ENCODE measurements around the gene MMD.

Gene MMD

GRCh38 chr17:55343900-55344513 lies 77.6 kb downstream of the MMD start:
- H3K4me3 ChIP-seq (ENCODE audit: low read depth, low read length), result no peak overlapping the region

DNA sequence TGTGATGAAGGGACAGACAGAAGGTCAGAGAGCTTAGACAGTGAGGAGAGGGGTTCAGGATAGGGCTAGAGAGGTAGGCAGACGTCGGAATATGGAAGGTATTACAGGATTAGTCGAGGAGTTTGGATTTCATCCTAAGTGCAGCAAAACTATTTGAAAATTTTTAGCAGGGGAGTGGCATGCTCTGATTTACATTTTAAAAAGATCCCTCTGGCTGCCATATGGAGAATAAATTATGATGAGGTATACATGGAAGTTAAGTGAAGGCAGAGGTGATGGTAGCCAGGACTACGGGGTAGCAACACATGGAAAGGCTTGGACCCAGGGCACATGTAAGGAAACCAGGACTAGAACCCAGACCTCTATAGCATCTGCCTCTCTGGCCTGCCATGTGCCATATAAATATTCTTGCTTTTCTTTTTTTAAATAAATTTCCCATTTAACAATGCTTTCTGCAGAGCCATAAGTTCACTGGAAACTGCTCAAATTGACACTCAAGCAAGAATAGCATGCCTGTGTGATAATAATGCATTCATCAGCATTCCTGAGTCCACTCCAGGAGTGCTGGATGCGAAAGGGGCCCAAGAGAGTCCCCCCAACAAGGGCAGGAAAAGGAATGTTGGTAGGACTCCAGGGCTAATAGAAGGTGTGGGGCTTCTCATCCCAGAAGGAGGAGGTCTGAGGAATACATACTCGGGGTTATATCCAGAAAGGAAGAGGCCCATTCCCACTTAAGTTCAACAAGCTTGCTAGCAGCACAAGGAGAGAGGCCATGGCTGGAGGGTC lies 78.6 kb downstream of the MMD start:
- H3K4me2 ChIP-seq (ENCODE audit: low read length), result no peak overlapping the region
- H4K91ac ChIP-seq (ENCODE audit: low read depth, low read length), result no peak overlapping the region
- no peak overlapping the region for H2BK12ac ChIP-seq (ENCODE audit: low read length)
- H2AK5ac ChIP-seq (ENCODE audit: low read length), result no peak overlapping the region
- H3K27ac ChIP-seq (ENCODE audit: low read depth, low read length), result no peak overlapping the region
- H3K36me3 ChIP-seq (ENCODE audit: control insufficient read depth in 1 of 2, insufficient read depth in 2 of 2, low read length in 2 of 2), result no peaks in the 10 kb centered on the region
- H3K4me3 ChIP-seq (ENCODE audit: low read depth, low read length), result no peak overlapping the region
- peaks cover 5 to 7% of the 10 kb centered on the region in 2 experiments for H3K4me1 ChIP-seq (ENCODE audit: control insufficient read depth in 1 of 2, insufficient read depth in 2 of 2, low read length in 2 of 2)
- H4K12ac ChIP-seq (ENCODE audit: low read depth, low read length), result no peak overlapping the region
- H3K4ac ChIP-seq (ENCODE audit: low read depth, low read length), result no peak overlapping the region
- no peak overlapping the region for H2AFZ ChIP-seq (ENCODE audit: insufficient read depth, low read length, poor library complexity)
- no peak overlapping the region for H2BK5ac ChIP-seq (ENCODE audit: low read depth, low read length, poor library complexity)
- H3K27me3 ChIP-seq (ENCODE audit: insufficient read depth, low read length), result no peaks in the 10 kb centered on the region
- no peak overlapping the region for H3K9ac ChIP-seq (ENCODE audit: low read length)
- H3K18ac ChIP-seq (ENCODE audit: low read length), result no peak overlapping the region
- H2BK120ac ChIP-seq (ENCODE audit: insufficient read depth, low read length, poor library complexity), result no peak overlapping the region
- H3K79me1 ChIP-seq (ENCODE audit: low read length), result no peaks in the 10 kb centered on the region
- no peaks in the 10 kb centered on the region for H3K79me2 ChIP-seq (ENCODE audit: control insufficient read depth, insufficient read depth, low read length, poor library complexity)
- H3K23ac ChIP-seq (ENCODE audit: low read length), result no peak overlapping the region
- peaks cover 1% of the 10 kb centered on the region for H3K9me3 ChIP-seq (ENCODE audit: insufficient read depth, low read depth, low read length)
- WGBS (ENCODE audit: extremely low coverage, insufficient coverage, insufficient read length), result no CpG with 5 or more reads among the region's 6 CpGs
- no peak for DNase-seq
- H3K14ac ChIP-seq (ENCODE audit: low read length), result no peak overlapping the region
- no peak overlapping the region for H4K8ac ChIP-seq (ENCODE audit: low read depth, low read length)

More at GRCh38 chr17:55343900-55344513, 77.6 kb downstream of the MMD start:
- WGBS (ENCODE audit: extremely low coverage, insufficient coverage, insufficient read length), result no CpG with 5 or more reads among the region's 4 CpGs
- H3K4me1 ChIP-seq (ENCODE audit: control insufficient read depth in 1 of 2, insufficient read depth in 2 of 2, low read length in 2 of 2), result peaks cover 5 to 7% of the 10 kb centered on the region in 2 experiments
- H3K14ac ChIP-seq (ENCODE audit: low read length), result no peak overlapping the region
- H3K9ac ChIP-seq (ENCODE audit: low read length), result no peak overlapping the region
- no peaks in the 10 kb centered on the region for H3K36me3 ChIP-seq (ENCODE audit: control insufficient read depth in 1 of 2, insufficient read depth in 2 of 2, low read length in 2 of 2)
- H4K91ac ChIP-seq (ENCODE audit: low read depth, low read length), result no peak overlapping the region
- no peak overlapping the region for H4K12ac ChIP-seq (ENCODE audit: low read depth, low read length)
- H3K79me2 ChIP-seq (ENCODE audit: control insufficient read depth, insufficient read depth, low read length, poor library complexity), result no peaks in the 10 kb centered on the region
- H2AK5ac ChIP-seq (ENCODE audit: low read length), result no peak overlapping the region
- no peak overlapping the region for H2AFZ ChIP-seq (ENCODE audit: insufficient read depth, low read length, poor library complexity)
- no peak for DNase-seq
- no peak overlapping the region for H2BK5ac ChIP-seq (ENCODE audit: low read depth, low read length, poor library complexity)
- peaks cover 1% of the 10 kb centered on the region for H3K9me3 ChIP-seq (ENCODE audit: insufficient read depth, low read depth, low read length)
- no peaks in the 10 kb centered on the region for H3K79me1 ChIP-seq (ENCODE audit: low read length)
- no peaks in the 10 kb centered on the region for H3K27me3 ChIP-seq (ENCODE audit: insufficient read depth, low read length)
- no peak overlapping the region for H3K4me2 ChIP-seq (ENCODE audit: low read length)
- no peak overlapping the region for H2BK12ac ChIP-seq (ENCODE audit: low read length)
- H4K8ac ChIP-seq (ENCODE audit: low read depth, low read length), result no peak overlapping the region
- H3K18ac ChIP-seq (ENCODE audit: low read length), result no peak overlapping the region
- no peak overlapping the region for H3K4ac ChIP-seq (ENCODE audit: low read depth, low read length)
- no peak overlapping the region for H3K27ac ChIP-seq (ENCODE audit: low read depth, low read length)
- no peak overlapping the region for H2BK120ac ChIP-seq (ENCODE audit: insufficient read depth, low read length, poor library complexity)
- no peak overlapping the region for H3K23ac ChIP-seq (ENCODE audit: low read length)
